NCI-H2227 (cell line): ENCODE results near the gene ANAPC7.
"Not testable (repeated sequence)": the region's sequence is repeated elsewhere in the genome, so short reads cannot be mapped to it uniquely, and the experiment has no call there.

Experiments used
- DNase-seq: peaks from one replicate; lab custom pipeline; 2025; ENCODE audit not compliant: unreplicated experiment; lab: John Stamatoyannopoulos, UW

ANAPC7 gene, protein sequence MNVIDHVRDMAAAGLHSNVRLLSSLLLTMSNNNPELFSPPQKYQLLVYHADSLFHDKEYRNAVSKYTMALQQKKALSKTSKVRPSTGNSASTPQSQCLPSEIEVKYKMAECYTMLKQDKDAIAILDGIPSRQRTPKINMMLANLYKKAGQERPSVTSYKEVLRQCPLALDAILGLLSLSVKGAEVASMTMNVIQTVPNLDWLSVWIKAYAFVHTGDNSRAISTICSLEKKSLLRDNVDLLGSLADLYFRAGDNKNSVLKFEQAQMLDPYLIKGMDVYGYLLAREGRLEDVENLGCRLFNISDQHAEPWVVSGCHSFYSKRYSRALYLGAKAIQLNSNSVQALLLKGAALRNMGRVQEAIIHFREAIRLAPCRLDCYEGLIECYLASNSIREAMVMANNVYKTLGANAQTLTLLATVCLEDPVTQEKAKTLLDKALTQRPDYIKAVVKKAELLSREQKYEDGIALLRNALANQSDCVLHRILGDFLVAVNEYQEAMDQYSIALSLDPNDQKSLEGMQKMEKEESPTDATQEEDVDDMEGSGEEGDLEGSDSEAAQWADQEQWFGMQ

DNA sequence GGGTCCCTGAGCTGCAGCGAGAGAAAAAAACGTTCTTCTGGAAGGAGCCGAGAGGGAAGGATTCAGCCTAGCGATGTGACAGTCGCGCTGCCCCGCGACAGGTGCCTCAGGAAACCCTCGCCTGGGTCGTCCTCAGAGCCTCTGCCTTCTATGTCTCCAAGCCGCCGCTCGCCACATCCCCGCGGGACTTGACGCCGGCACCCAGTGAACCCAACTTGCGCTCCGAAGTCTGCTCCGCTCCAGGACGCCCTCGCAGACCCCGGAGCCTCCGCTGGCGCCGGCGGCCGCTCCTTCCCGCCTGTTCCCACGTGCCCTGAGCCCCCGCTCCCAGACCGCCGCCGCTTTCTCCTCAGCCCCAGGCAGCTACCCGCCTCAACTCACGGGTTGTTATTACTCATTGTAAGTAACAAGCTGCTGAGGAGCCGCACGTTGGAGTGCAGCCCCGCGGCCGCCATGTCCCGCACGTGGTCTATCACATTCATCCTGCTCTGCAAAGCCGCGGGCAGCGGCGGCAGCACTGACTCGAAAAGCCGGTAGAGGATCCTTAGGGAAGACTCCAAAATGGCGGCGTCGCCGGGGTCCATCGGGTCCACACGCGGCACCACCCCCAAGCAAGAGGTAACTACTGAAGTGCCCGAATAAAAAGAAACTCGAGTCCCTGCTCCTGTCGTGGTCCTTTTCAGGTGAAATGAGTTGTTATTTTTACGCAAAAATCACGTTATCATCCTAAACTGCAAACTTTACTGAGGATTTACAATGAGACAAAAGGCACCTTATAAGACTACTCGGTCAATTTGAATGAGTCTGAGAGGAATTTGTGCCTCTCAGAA, at the start of gene ANAPC7:
Gene ANAPC7 (minus strand): TSS at position 563 of the 830 bp plus-strand sequence. CDS start 81 bp downstream, at position 482.
- peak; percentile 96 for DNase-seq

GRCh38 chr12:110451263-110451662, 47.8 kb upstream of the ANAPC7 start:
- DNase-seq, result no peak

GRCh38 chr12:110449799-110450497, 46.4 kb upstream of the ANAPC7 start, which contains the start of gene ARPC3:
ARPC3 (minus strand) TSS chr12:110450337; CDS start chr12:110450260, 77 bp downstream.
- peak; percentile 98 for DNase-seq

- DNase-seq, result no peak
Observed at GRCh38 chr12:110444455-110444854, 40.9 kb upstream of the ANAPC7 start.

GRCh38 chr12:110436231-110436630, 32.7 kb upstream of the ANAPC7 start:
- DNase-seq, result no peak

DNA sequence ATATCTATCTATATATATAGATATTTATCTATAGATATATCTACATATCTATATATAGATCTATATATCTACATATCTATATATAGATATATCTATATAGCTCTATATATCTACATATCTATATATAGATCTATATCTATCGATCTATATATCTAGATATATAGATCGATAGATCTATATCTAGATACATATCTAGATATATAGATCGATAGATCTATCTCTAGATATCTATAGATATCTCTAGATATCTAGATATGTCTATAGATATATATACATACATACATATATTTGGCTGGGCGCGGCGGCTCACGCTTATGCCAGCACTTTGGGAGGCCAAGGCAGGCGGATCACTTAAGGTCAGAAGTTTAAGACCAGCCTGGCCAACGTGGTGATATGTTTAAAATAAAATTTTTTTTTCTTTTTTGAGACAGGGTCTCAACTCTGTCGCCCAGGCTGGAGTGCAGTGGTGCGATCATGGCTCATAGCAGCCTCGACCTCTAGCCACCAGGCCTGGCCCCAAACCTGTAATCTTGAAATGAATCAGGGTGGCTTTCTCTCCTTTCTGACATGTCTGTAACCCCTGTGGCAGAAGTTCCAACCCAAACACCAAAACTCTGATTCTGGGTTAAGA, 28.6 kb upstream of the ANAPC7 start:
- DNase-seq, result no peak

DNA sequence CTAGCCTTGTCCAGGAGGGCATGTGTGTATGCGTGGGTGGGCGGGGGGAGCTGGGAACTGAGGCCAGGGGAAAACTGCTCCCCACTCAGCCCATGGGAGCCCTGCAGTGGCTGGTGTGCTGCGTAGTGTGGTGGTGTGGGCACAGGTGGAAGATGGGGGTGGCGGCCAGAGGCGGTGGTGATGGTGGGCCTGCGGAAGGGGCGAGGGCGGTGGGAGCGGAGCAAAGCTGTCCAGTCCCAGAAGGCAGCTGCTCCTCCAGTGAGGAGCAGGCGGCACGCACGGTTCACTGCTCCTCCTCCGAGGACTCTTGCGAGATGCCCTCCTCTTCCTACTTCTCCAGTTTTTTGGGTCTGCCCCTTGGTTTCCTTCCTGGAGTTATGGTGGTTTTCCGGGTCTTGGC, 26.2 kb upstream of the ANAPC7 start:
- not testable (repeated sequence) for DNase-seq

DNA sequence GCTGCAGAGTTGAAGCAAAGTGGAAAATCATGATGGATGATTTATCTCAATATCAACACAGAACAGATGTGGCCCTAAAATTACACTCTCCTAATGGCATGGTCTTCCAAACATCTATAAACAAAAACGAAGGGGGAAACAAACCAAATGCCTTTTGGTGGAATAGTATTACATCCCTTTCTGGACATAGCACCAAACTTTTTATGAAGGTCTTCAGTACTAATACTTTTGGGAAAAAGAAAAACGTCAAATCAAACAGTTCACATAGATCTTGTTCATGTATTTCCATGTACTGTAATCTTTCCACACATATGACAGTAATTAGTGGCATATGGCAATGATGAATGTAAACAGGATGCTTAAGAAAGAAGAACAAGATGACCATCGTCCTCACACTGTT, 22.9 kb upstream of the ANAPC7 start:
- DNase-seq, result no peak

- DNase-seq, result no peak
Observed at GRCh38 chr12:110424237-110424636, 20.7 kb upstream of the ANAPC7 start.

DNA sequence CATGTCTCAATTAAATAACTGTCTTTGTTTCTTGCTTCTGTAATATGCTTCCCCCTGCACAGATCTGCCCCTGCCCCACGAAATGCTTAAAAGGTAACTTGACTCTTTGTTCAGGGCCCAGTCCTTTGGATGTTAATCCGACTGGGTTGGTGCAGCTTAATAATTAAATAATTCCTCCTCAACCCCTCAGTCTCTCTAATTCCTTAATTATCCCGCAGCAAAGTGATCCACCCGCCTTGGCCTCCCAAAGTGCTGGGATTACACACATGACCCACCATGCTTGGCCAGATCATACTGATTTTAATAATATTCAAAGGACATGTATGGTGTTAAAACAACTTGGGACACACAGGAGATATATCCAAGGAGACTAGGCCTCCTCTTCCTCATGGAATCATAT, 18.2 kb upstream of the ANAPC7 start:
- no peak for DNase-seq

DNA sequence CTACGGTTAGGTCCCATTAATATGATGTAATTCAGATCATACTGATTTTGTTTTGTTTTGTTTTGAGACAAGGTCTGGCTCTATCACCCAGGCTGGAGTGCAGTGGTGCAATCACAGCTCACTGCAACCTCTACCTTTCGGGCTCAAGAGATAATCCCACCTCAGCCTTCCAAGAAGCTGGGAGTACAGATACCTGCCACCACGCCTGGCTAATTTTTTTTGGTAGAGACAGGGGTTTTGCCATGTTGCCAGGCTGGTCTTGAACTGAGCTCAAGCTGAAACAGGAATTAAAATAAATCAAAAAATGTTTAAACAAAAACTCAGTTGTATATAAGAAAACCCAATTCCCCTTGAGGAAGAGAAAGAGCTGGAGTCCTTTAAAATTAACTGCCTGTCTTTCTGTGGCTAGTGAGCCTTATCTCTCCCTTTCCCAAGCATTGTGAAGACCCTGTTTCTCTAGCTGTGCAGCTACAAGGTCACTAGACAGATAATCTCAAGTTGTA, 17.7 kb upstream of the ANAPC7 start:
- no peak for DNase-seq

GRCh38 chr12:110420644-110421043, 17.1 kb upstream of the ANAPC7 start:
- DNase-seq, result not testable (repeated sequence)

DNA sequence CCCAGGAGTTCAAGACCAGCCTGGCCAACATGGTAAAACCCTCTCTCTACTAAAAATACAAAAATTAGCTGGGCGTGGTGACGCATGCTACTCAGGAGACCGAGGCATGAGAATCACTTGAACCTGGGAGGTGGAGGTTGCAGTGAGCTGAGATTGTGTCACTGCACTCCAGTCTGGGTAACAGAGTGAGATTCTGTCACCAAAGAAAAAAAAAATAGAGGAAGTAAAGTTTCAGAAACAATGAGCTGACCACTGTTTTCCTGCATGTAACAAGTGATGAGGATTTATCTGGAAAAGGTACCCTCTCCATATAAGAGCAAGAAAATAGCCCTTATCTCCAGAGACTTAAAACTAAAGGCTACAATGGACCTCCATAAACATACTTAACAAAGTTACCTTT, 13.6 kb upstream of the ANAPC7 start:
- DNase-seq, result not testable (repeated sequence)

DNA sequence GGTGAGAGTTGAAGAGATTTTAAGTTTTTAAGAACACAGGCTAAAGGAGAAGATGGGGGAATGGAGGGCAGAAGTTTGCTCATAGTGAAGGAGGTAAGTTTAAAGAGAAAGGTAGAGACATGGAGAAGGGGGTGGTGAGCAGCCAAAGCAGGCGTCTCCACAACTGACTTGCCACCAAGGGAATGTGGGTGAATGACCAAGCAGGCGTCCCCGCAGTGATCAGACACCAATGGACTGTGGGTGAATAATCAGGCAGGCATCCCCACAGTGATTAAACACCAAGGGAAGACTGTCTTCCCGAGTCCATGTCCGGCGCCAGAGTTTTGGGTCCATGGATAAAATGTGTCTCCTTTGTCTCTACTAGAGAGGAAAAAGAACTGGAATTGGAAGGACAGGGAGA, 6.6 kb upstream of the ANAPC7 start:
- DNase-seq, result not testable (repeated sequence)

- not testable (repeated sequence) for DNase-seq
Observed at GRCh38 chr12:110405126-110405662, 1.7 kb upstream of the ANAPC7 start.

GRCh38 chr12:110403976-110404682, 621 bp upstream of the ANAPC7 start:
- DNase-seq, result peak; percentile 90

DNA sequence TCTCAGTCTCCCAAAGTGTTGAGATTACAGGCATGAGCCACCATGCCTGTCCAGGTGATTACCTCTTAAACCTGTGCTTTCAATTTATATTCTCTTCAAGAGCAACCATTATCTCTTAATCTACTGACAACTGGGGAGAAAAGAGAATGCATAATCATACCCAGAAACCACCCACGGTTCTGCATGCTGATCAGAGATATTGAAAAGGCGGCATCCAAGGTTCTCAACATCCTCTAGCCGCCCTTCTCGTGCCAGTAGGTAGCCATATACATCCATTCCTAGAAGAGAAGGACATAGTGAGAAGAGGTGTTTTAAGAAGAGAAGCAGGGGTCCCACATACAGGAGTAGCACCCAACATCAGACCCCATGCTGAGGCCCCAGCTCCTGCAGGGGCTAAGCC, 20.8 kb downstream of the ANAPC7 start:
- no peak for DNase-seq

GRCh38 chr12:110379631-110380030, 23.9 kb downstream of the ANAPC7 start:
- DNase-seq, result no peak

DNA sequence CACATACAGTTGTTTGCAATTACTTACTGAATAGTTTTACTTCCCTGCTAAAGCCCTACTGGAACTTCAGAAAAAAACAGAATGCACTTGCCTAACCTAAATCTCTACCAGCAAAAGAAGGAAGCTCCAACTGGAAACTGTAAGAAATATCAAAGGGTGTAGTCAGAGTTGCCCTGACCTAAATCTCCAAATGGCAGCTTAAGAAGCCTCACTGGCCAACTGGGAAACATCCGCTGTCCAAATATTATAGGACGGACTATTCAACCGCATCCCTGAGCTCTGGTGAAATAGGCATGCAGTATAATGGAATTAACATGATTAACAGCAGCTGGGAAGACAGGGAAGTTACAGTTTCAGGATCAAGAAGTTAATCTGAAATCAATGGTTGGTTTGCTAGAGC, 24.3 kb downstream of the ANAPC7 start:
- no peak for DNase-seq
